CD4-positive, alpha-beta T cell treated with Interleukin-2 at 100 ng/mL for 4 hours (primary cell): ENCODE measurements around the gene SYDE1.

Experiments
- DNase-seq: peaks from one replicate; pipeline ENCODE4 v3.0.0-alpha.2; 2020; ENCODE audit warnings: low spot score

The SYDE1 gene

DNA sequence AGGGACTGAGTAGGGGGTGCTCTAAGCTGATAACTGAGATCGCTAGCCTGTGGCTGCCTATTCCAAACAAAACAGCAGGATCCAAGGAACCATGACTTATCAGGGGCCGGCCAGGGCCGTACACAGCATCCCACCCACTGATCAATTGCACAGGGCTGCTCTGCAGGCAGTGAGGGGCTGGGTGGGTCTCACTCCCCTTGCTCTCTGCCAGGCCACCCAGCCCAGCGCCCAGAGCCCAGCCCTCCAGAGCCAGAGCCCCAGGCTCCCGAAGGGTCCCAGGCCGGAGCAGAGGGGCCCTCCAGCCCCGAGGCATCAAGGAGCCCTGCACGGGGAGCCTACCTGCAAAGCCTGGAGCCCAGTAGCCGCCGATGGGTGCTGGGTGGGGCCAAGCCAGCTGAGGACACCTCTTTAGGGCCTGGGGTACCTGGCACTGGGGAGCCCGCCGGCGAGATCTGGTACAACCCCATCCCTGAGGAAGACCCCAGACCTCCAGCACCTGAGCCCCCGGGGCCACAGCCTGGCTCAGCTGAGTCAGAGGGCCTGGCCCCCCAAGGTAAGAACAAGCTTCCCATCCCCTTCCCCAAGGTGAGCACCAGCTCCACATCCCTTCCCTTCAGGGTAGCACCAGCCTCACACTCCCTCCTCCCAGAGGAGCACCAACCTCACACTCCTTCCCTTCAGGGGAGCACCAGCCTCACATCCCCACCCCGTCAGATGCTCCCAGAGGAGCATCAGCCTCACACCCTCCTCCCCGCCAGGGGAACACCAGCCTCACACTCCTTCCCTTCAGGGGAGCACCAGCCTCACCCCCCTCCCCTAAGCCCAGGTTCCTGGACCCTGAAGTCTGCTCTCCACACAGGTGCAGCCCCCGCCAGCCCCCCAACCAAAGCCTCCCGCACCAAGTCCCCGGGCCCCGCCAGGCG is 1.9 kb downstream of the SYDE1 start:
- no peak for DNase-seq

- no peak for DNase-seq
Observed at GRCh38 chr19:15109768-15110417, 2.7 kb downstream of the SYDE1 start.

GRCh38 chr19:15110418-15110815 is 3.2 kb downstream of the SYDE1 start:
- DNase-seq, result no peak

DNA sequence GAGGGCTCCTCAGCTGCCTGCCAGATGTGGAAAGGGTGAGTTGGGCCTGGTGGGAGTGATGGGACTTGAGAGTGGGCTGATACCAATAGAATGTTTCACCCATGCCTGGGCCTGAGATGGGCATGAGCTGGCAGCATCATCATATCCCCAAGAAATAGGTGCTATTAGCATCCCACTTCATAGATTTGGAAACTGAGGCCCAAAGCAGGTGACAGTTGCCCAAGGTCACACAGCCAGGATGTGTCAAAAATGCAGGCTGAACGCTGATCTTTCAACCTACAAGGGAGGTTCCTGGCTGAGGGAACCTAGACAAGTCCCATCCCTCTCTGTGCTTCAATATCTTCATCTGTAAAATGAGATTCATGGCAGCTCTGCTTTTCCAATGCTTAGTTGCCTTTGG is 4.6 kb downstream of the SYDE1 start:
- DNase-seq, result no peak

DNA sequence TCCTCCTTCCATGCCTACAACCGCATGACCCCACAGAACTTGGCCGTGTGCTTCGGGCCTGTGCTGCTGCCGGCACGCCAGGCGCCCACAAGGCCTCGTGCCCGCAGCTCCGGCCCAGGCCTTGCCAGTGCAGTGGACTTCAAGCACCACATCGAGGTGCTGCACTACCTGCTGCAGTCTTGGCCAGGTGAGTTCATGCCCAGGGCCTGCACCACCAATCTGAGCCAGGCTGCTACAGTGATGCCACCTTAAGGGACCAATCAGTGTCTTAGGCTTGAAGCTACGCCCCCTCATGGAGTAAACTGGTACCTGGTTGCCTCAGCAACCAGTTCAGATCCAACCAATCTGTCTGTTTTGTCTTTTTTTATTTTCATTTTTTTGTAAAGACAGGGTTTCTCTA is 5.2 kb downstream of the SYDE1 start:
- DNase-seq, result no peak

DNA sequence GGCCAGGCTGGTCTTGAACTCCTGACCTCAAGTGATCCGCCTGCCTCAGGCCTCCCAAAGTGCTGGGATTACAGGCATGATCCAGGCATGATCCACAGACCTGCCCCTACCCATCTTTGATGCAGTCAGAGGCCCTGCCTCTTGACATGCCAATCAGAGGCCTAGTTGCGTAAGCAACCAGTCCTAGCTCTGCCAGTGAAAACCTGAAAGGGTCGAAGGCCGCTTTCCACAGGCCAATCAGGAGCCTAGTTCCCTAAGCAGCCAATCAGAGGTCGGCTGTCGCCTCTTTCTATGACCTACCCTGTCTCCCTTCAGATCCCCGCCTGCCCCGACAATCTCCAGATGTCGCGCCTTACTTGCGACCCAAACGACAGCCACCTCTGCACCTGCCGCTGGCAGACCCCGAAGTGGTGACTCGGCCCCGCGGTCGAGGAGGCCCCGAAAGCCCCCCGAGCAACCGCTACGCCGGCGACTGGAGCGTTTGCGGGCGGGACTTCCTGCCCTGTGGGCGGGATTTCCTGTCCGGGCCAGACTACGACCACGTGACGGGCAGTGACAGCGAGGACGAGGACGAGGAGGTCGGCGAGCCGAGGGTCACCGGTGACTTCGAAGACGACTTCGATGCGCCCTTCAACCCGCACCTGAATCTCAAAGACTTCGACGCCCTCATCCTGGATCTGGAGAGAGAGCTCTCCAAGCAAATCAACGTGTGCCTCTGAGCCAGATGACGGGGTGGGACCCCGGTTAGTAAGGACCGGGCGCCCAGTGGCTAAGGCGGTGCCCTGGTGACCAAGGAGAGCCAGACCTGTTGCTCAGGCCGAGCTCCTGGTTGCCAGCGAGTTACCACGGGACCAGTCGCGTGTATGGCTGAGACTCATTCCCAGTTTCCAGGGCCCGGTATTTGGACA is 6.3 kb downstream of the SYDE1 start:
- no peak for DNase-seq

DNA sequence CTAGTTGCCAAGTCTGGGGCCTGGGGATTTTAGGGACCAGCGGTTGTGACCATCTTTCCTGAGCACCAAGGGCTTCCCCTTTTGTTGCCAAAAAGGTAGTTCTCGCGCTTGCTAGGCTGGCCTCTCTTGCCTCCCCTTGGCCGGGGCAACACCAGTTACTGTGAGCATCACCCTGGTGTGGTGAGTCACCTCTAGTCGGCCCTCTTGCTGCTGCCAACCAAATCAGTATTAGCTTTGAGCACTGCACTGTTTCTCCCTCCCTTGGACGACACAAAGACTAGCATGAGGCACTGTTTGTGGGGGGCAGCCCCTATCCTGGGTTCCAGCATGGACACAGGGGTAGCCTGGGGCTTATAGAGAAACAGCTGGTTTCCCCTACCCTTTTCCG is 6.9 kb downstream of the SYDE1 start:
- no peak for DNase-seq

DNA sequence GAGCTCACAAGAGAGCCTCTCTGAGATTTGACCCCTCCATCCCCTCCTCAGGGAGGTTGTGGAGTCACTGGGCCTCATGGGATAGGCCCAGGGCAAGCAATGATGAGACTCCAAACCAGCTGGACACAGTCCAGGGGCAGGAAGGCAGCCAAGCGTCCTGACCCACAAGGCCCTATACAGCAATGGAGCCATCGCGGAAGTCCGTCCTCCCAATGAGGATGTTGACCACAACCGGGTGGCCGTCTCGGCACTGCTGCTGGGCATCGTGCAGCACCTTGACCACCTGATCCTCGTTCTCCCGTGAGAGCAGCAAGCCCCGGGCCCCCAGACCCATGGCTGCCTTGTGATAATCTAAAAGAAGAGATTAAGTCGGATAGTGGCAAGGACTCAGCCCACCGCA is 7.9 kb downstream of the SYDE1 start:
- no peak for DNase-seq

DNA sequence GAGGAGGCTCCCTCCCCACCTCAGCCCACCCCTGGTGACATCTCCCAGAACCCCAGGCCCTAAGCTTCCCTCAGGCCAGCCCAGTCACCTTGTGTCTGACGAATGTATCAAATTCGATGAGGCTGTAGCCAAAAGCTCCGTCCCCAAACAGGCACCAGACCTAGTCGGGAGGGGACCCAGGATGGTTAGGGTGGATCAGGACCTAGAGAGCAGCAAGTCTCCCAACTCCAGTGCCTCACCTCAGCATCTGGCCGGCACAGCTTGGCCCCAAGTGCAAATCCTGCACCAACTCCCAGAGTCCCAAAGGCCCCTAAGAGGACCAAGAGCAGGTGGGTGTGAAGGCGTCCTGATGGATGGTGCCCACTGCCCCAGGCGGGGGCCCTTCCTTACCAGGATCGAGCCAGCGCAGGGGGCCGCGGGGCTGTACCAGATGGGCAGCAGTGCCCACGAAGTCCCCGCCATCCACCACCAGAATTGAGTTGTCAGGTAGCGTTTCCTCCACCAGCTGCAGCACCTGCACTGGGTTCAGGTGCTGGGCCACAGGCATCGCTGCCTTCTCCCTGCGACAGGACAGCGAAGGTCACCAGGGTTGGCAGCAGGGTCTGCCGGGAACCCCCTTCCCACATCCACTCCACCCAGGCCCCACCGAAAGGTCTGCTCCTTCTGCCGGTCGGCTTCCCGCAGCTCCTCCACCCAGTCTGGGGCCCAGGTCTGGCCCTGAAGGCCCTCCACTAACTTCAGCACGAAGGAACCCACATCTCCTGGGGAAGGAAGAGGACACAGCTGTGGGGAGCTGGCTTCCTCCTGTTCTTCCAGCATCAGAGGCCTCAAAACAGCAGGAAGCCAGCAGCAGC is 8.8 kb downstream of the SYDE1 start:
- no peak for DNase-seq

DNA sequence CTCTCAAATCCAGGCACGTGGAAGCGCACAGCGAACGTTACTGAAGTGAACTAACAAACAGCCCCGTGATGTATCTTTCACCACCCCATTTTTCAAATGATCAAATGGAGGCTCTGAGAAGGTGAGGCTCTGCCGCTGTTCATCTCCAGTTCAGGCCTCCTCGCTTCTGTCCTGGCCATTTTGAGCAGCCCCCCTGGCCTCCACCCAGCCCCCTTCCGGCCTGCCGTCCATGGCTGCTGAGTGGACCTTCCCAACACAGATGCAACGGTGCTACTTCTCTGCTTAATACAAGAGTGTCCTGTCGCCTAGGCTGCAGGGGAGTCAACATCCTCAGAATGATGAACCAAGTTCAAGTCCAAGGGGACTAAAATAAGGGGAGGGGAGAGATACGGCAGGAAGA is 9.7 kb downstream of the SYDE1 start:
- DNase-seq, result no peak

GRCh38 chr19:15118248-15118647 is 11.0 kb downstream of the SYDE1 start:
- no peak for DNase-seq

DNA sequence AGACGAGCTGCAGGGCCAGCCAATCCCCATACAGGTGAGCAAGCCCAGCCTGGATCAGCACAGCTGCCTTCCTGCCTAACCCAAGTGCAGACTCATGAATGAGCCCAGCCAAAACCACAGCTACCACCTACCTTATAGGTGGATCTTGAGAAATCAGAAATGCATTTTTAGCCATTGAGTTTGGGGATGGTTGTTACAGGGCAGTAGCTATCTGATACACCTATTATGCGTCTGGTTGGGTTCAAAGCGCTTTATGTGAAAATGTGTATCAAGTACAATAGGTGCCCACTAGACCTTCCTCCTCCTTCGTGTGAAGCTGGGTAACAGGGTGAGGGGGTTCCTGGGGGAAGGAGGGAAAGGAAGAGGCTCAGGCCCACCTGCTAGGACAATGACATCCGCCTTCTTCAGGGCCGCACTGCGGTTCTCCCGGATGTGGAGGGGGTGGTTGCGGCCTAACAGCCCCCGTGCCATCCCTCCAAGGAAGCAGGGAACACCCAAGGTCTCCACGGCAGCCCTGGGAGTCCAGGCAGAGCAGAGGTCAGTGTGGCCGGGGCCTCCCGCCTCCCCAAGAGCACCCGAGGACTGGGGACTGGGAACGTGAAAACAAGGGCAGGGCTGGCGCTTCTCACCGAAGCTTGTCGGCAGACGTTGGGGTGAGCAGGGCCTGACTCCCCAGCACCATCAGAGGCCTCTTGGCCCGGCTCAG is 11.7 kb downstream of the SYDE1 start:
- DNase-seq, result no peak

DNA sequence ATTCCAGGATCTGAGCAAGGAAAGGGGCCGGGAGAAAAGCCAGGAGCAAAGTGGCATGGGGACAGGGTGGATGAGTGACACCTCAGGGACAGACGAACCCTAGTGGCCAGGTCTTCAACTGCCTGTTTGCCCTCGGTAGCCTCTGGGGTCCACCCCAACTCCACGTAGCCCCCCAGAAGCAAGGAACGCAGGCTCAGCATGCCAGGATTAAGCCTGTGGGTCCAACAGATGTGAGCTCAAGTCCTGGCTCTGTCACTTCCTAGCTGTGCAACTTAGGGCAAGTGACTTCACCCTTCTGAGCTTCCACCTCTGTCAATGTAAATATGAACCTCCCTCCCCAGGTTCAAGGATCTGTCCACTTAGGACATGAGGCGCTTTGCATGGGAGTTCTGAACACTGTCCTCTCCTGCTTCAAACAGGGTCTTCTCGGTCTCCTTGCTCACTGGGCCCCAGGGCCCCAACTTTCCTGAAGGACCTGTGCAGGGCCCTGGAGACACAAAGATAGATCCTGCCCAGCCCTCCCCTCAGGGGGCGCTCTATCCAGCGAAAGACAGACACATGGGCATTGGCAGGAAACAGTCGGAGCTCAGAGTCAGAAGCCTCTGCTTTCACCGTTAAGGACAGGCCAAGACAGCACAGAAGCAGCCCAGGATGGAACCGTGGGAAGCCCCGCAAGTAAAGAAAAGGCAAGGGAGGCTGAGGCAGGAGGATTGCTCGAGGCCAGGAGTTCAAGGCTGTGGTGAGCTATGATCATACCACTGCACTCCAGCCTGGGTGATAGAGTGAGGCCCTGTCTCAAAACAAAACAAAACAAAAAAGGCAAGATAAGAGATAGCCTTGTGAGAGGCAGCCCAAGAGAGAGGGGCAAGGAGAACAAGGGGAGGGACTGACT is 13.2 kb downstream of the SYDE1 start:
- DNase-seq, result no peak

DNA sequence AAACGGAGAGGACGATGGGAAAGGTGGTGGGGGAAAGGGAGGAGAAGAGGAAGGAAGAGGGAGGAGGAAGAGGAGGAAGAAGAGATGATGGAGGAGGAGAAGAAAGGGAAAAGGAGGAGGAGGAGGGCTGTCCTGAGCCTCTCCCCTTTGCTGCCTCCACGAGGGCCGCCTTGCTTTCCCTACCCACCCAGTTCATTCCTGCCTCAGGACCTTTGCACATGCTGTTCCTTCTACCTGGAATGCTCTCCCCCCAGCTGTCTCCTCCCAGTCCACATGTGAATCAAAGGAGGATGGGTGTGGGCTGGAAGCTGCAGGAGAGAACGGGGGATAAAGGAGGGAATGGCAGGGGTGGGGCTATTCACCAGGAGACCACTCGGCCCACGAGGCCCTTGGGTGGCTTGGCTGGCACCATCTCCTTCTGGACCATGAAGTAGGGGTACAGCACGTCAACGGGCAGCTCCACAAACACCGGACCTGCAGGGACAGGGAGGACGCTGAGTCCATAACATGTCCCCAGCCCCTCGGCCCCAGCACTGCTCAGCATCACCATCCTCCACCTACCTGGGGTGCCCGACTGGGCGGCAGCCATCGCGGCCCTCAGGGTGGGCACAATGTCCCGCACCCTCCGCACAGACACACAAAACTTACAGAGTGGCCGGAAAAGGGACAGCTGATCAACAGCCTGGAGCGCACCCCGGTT is 15.3 kb downstream of the SYDE1 start:
- DNase-seq, result no peak

DNA sequence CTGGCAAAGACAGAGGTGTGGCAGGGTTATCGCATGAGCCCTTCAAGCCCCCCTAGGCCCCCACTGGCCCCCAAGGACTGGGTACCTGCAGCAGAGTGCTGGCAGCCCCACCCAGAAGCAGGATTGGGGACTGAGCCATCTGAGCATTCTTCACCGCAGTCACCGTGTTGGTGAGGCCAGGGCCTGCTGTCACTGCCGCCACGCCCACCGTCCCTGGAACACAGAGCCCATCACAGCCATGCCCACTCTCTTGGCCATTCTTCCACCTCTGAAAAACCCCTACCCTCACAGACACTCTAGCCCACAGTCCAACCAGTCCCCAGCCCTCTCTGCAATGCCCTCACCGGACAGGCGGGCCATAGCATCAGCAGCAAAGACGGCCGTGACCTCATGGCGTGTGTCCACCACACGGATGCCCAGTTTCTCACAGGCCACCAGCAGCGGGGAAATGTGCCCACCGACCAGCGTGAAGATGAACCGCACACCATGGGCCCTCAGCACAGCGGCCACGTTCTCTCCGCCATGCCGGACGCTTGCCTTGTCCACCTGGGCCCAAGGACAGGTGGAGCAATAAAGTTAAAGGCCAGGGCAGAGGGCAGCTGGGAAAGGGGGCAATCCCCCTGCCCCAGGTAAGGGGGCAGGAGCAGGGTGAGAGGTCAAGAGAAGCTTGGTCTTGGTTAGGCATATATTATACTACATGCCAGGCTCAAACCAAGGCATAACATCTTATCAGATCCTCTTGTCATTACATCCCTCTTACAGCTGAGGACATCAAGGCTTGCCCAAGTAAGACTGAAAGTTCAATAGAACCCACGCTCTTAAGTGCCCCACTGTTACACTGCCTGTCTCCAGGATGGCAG is 16.1 kb downstream of the SYDE1 start:
- no peak for DNase-seq

- no peak for DNase-seq
Observed at GRCh38 chr19:15123900-15124299, 16.7 kb downstream of the SYDE1 start.

GRCh38 chr19:15124572-15125231 is 17.5 kb downstream of the SYDE1 start:
- DNase-seq, result no peak
